ENCODE results near the gene PPT2. TPM values are rescaled to one million over a fixed set of nuclear protein-coding genes. Genes with fewer than 3 reads are reported as not detected.

Gene PPT2
- total RNA-seq, 1 donor from 2014 or later, result 55.1 TPM

- Mint-ChIP-seq H3K36me3 (ENCODE audit: unreplicated experiment) (no peaks in the 10 kb centered on the region), H3K4me3 (ENCODE audit: unreplicated experiment) (peak within 1 kb of the TSS; percentile 100), H3K27me3 (ENCODE audit: unreplicated experiment) (peaks cover 24% of the 10 kb centered on the region), H3K27ac (ENCODE audit: unreplicated experiment) (peak within 1 kb of the TSS; percentile 94), H3K9me3 (ENCODE audit: unreplicated experiment) (peaks cover 15% of the 10 kb centered on the region), H3K4me1 (ENCODE audit: low read depth, unreplicated experiment) (peaks cover 30% of the 10 kb centered on the region)
- peak; percentile 29 for DNase-seq
- TF ChIP-seq, protein P1, sequence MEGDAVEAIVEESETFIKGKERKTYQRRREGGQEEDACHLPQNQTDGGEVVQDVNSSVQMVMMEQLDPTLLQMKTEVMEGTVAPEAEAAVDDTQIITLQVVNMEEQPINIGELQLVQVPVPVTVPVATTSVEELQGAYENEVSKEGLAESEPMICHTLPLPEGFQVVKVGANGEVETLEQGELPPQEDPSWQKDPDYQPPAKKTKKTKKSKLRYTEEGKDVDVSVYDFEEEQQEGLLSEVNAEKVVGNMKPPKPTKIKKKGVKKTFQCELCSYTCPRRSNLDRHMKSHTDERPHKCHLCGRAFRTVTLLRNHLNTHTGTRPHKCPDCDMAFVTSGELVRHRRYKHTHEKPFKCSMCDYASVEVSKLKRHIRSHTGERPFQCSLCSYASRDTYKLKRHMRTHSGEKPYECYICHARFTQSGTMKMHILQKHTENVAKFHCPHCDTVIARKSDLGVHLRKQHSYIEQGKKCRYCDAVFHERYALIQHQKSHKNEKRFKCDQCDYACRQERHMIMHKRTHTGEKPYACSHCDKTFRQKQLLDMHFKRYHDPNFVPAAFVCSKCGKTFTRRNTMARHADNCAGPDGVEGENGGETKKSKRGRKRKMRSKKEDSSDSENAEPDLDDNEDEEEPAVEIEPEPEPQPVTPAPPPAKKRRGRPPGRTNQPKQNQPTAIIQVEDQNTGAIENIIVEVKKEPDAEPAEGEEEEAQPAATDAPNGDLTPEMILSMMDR (IDR thresholded peaks at IDR 0.05; ENCODE audit: partially characterized antibody, unreplicated experiment), result no peak
These were observed 1.8 kb upstream of the PPT2 start, which contains the start of gene PRRT1 for GRCh38 chr6:32151863-32152768. Gene PRRT1, minus strand, starts transcription at chr6:32151939. Its CDS starts 112 bp downstream, at chr6:32151827.

DNA sequence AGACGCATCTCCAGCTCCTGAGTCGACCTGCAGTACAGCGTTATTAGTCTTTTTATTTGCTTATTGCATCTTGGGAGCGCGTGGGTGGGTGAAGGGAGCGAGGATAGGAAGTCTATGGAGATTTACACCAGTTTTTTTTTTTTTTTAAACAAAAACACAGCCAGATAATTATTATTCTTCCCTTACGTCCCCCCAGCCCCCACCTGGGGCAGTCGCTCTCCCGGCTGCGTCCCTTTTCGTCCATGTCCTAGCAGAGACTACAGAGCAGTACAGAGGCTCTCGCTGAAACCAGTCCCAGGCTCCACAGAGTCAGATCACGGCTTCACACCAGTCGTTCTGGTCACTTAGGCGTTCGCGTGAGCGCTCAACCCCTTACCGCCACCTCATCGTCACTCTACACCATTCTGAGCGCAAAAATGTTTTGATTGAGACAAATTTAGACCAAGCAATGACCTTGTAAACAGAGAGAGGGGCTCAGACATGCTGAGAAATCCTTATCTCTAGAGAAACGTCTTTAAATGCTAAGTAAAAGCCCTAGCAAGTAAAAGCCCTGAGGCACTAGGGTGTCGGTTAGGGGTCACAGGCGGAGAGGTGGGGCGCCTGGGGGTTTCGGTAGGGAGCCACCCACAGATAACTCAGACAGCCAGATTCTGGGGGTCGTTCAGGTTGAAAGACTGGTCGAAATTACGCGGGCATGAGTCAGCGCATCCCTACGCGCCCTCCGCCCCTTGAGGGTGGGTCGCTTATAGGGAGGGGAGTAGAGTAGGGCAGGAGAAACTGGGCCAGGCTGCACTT, 975 bp upstream of the PPT2 start:
- peaks cover 30% of the 10 kb centered on the region for H3K4me1 Mint-ChIP-seq (ENCODE audit: low read depth, unreplicated experiment)
- H3K9me3 Mint-ChIP-seq (ENCODE audit: unreplicated experiment), result peaks cover 15% of the 10 kb centered on the region
- TF ChIP-seq, protein P1 (IDR thresholded peaks at IDR 0.05; ENCODE audit: partially characterized antibody, unreplicated experiment), result no peak
- H3K27me3 Mint-ChIP-seq (ENCODE audit: unreplicated experiment), result peaks cover 24% of the 10 kb centered on the region
- peak overlapping the region; percentile 100 for H3K4me3 Mint-ChIP-seq (ENCODE audit: unreplicated experiment)
- peak overlapping the region; percentile 78 for H3K27ac Mint-ChIP-seq (ENCODE audit: unreplicated experiment)
- peak; percentile 55 for DNase-seq
- H3K36me3 Mint-ChIP-seq (ENCODE audit: unreplicated experiment), result no peaks in the 10 kb centered on the region

- no peaks in the 10 kb centered on the region for H3K36me3 Mint-ChIP-seq (ENCODE audit: unreplicated experiment)
- peaks cover 29% of the 10 kb centered on the region for H3K4me1 Mint-ChIP-seq (ENCODE audit: low read depth, unreplicated experiment)
- DNase-seq, result peak; percentile 69
- peaks cover 14% of the 10 kb centered on the region for H3K27me3 Mint-ChIP-seq (ENCODE audit: unreplicated experiment)
- peak overlapping the region; percentile 100 for H3K4me3 Mint-ChIP-seq (ENCODE audit: unreplicated experiment)
- TF ChIP-seq, protein P1 (IDR thresholded peaks at IDR 0.05; ENCODE audit: partially characterized antibody, unreplicated experiment), result peak; percentile 29
- peaks cover 11% of the 10 kb centered on the region for H3K9me3 Mint-ChIP-seq (ENCODE audit: unreplicated experiment)
- peak overlapping the region; percentile 95 for H3K27ac Mint-ChIP-seq (ENCODE audit: unreplicated experiment)
These were observed 697 bp downstream of the PPT2 start for GRCh38 chr6:32154514-32155161.

DNA sequence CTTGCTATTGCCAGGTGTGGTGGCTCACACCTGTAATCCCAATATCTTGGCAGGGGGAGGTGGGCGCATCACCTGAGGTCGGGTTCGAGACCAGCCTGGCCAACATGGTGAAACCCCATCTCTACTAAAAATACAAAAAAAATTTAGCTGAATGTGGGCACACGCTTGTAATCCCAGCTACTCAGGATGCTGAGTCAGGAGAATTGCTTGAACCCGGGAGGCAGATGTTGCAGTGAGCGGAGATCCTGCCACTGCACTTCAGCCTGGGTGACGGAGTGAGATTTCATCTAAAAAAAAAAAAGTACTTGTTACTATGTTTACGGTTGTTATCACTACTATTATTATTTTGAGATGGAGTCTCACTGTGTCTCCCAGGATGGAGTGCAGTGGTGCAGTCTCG, 3.0 kb downstream of the PPT2 start:
- H3K27me3 Mint-ChIP-seq (ENCODE audit: unreplicated experiment), result peaks cover 2% of the 10 kb centered on the region
- TF ChIP-seq, protein P1 (IDR thresholded peaks at IDR 0.05; ENCODE audit: partially characterized antibody, unreplicated experiment), result no peak

More for the DNA sequence above, 3.0 kb downstream of the PPT2 start:
- no peaks in the 10 kb centered on the region for H3K36me3 Mint-ChIP-seq (ENCODE audit: unreplicated experiment)
- H3K27ac Mint-ChIP-seq (ENCODE audit: unreplicated experiment), result no peak overlapping the region
- H3K4me1 Mint-ChIP-seq (ENCODE audit: low read depth, unreplicated experiment), result peaks cover 18% of the 10 kb centered on the region
- H3K9me3 Mint-ChIP-seq (ENCODE audit: unreplicated experiment), result peaks cover 4% of the 10 kb centered on the region
- DNase-seq, result no peak
- no peak overlapping the region for H3K4me3 Mint-ChIP-seq (ENCODE audit: unreplicated experiment)

All from glutamatergic neuron (in vitro differentiated cells).